ENCODE data around the gene TMEM38B.

Gene TMEM38B

DNA sequence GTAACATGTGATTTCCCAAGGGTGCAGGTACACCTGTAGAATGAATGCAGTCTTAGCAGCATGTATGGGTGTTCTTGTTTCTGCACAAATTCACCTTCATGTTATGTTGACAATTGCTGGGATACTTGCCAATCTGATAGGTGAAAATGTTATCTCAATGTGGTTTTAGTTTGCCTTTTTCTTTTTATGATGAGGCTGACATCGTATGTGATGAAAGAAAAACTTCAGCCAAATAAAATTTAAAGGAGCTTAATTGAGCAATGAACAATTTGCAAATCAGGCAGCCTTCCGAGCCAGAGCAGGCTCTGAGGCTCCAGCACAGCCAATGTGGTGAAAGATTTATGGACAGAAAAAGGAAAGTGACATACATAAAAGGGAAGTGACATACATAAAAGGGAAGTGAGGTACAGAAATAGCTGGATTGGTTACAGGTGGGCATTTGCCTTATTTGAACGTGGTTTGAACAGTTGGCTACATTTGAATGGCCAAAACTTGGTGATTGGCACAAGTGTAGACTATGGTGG, 21.6 kb upstream of the TMEM38B start (continued):
- TF ChIP-seq ZNF394 (tag by site-specific recombination; IDR thresholded peaks at IDR 0.05; ENCODE audit: borderline replicate concordance), result no peak
- no peak for TF ChIP-seq ZEB2 (tag by site-specific recombination; IDR thresholded peaks at IDR 0.05)
- TF ChIP-seq ZNF239 (tag by site-specific recombination; IDR thresholded peaks at IDR 0.05), result no peak
- TF ChIP-seq TRIM28 (IDR thresholded peaks at IDR 0.05; ENCODE audit: borderline replicate concordance, low read length), result no peak
- TF ChIP-seq PRDM6 (tag by site-specific recombination; IDR thresholded peaks at IDR 0.05), result peak; percentile 80
- TF ChIP-seq, protein P1, sequence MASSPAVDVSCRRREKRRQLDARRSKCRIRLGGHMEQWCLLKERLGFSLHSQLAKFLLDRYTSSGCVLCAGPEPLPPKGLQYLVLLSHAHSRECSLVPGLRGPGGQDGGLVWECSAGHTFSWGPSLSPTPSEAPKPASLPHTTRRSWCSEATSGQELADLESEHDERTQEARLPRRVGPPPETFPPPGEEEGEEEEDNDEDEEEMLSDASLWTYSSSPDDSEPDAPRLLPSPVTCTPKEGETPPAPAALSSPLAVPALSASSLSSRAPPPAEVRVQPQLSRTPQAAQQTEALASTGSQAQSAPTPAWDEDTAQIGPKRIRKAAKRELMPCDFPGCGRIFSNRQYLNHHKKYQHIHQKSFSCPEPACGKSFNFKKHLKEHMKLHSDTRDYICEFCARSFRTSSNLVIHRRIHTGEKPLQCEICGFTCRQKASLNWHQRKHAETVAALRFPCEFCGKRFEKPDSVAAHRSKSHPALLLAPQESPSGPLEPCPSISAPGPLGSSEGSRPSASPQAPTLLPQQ (tag by site-specific recombination; IDR thresholded peaks at IDR 0.05), result no peak
- TF ChIP-seq ZNF837 (tag by site-specific recombination; IDR thresholded peaks at IDR 0.05), result no peak
- no peak for TF ChIP-seq MEIS1 (CRISPR knock-in tag; IDR thresholded peaks at IDR 0.05; ENCODE audit: borderline replicate concordance)
- TF ChIP-seq, protein P2, sequence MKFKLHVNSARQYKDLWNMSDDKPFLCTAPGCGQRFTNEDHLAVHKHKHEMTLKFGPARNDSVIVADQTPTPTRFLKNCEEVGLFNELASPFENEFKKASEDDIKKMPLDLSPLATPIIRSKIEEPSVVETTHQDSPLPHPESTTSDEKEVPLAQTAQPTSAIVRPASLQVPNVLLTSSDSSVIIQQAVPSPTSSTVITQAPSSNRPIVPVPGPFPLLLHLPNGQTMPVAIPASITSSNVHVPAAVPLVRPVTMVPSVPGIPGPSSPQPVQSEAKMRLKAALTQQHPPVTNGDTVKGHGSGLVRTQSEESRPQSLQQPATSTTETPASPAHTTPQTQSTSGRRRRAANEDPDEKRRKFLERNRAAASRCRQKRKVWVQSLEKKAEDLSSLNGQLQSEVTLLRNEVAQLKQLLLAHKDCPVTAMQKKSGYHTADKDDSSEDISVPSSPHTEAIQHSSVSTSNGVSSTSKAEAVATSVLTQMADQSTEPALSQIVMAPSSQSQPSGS (tag by site-specific recombination; IDR thresholded peaks at IDR 0.05; ENCODE audit: low read depth), result no peak
- no peak for TF ChIP-seq GLIS1 (tag by site-specific recombination; IDR thresholded peaks at IDR 0.05)
- no peak for TF ChIP-seq ZNF214 (tag by site-specific recombination; IDR thresholded peaks at IDR 0.05; ENCODE audit: borderline replicate concordance)
- TF ChIP-seq IKZF3 (tag by site-specific recombination; IDR thresholded peaks at IDR 0.05), result no peak
- TF ChIP-seq BCL11B (tag by site-specific recombination; IDR thresholded peaks at IDR 0.05; ENCODE audit: low read depth), result no peak
- TF ChIP-seq, protein P3, sequence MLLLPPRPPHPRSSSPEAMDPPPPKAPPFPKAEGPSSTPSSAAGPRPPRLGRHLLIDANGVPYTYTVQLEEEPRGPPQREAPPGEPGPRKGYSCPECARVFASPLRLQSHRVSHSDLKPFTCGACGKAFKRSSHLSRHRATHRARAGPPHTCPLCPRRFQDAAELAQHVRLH (tag by site-specific recombination; IDR thresholded peaks at IDR 0.05), result no peak
- no peak for TF ChIP-seq ZNF223 (tag by site-specific recombination; IDR thresholded peaks at IDR 0.05)
- no peak for TF ChIP-seq ZNF518A (tag by site-specific recombination; conservative IDR thresholded peaks at IDR 0.05; ENCODE audit: low read depth)
- no peak for TF ChIP-seq ZSCAN18 (tag by site-specific recombination; IDR thresholded peaks at IDR 0.05)
- TF ChIP-seq, protein P4, sequence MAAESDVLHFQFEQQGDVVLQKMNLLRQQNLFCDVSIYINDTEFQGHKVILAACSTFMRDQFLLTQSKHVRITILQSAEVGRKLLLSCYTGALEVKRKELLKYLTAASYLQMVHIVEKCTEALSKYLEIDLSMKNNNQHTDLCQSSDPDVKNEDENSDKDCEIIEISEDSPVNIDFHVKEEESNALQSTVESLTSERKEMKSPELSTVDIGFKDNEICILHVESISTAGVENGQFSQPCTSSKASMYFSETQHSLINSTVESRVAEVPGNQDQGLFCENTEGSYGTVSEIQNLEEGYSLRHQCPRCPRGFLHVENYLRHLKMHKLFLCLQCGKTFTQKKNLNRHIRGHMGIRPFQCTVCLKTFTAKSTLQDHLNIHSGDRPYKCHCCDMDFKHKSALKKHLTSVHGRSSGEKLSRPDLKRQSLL (tag by site-specific recombination; IDR thresholded peaks at IDR 0.05), result 0 out of 2 replicates have a peak, but pooled peaks have one; percentile 14
- TF ChIP-seq, protein P5, sequence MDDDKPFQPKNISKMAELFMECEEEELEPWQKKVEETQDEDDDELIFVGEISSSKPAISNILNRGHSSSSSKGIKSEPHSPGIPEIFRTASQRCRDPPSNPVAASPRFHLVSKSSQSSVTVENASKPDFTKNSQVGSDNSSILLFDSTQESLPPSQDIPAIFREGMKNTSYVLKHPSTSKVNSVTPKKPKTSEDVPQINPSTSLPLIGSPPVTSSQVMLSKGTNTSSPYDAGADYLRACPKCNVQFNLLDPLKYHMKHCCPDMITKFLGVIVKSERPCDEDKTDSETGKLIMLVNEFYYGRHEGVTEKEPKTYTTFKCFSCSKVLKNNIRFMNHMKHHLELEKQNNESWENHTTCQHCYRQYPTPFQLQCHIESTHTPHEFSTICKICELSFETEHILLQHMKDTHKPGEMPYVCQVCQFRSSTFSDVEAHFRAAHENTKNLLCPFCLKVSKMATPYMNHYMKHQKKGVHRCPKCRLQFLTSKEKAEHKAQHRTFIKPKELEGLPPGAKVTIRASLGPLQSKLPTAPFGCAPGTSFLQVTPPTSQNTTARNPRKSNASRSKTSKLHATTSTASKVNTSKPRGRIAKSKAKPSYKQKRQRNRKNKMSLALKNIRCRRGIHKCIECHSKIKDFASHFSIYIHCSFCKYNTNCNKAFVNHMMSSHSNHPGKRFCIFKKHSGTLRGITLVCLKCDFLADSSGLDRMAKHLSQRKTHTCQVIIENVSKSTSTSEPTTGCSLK (tag by site-specific recombination; IDR thresholded peaks at IDR 0.05), result no peak
- TF ChIP-seq ZBTB10 (tag by site-specific recombination; IDR thresholded peaks at IDR 0.05), result no peak
- peak; percentile 70 for TF ChIP-seq SCRT2 (tag by site-specific recombination; IDR thresholded peaks at IDR 0.05)
